NCI-H226 (cell line): ENCODE measurements around the gene GRM7.
A peak's percentile ranks its signal among the peaks of the same experiment; 100 is the strongest.

ENCODE experiments used
- DNase-seq: peaks from one replicate; pipeline ENCODE4 v3.0.0-alpha.2; 2015

The GRM7 gene

GRCh38 chr3:7421065-7421464, 560.1 kb downstream of the GRM7 start:
- DNase-seq: no peak

GRCh38 chr3:7423036-7423435, 562.1 kb downstream of the GRM7 start:
- DNase-seq: no peak

- no peak for DNase-seq
These were observed 563.1 kb downstream of the GRM7 start for GRCh38 chr3:7423995-7424394.

- DNase-seq: no peak
These were observed 567.3 kb downstream of the GRM7 start for GRCh38 chr3:7428206-7428718.

GRCh38 chr3:7432610-7433009, 571.7 kb downstream of the GRM7 start:
- DNase-seq: no peak

GRCh38 chr3:7433073-7433472, 572.2 kb downstream of the GRM7 start:
- DNase-seq: no peak

GRCh38 chr3:7436542-7436941, 575.6 kb downstream of the GRM7 start:
- DNase-seq: no peak

GRCh38 chr3:7437231-7437630, 576.3 kb downstream of the GRM7 start:
- no peak for DNase-seq

GRCh38 chr3:7439101-7439680, 578.3 kb downstream of the GRM7 start:
- DNase-seq: no peak

- no peak for DNase-seq
These were observed 584.0 kb downstream of the GRM7 start for GRCh38 chr3:7444886-7445285.

- DNase-seq: no peak
These were observed 584.4 kb downstream of the GRM7 start for GRCh38 chr3:7445331-7445730.

GRCh38 chr3:7447197-7447769, 586.4 kb downstream of the GRM7 start:
- no peak for DNase-seq

GRCh38 chr3:7456386-7456785, 595.5 kb downstream of the GRM7 start:
- no peak for DNase-seq

GRCh38 chr3:7461202-7461825, 600.4 kb downstream of the GRM7 start:
- DNase-seq: no peak

- DNase-seq: no peak
These were observed 609.0 kb downstream of the GRM7 start for GRCh38 chr3:7469866-7470265.

GRCh38 chr3:7484636-7485035, 623.7 kb downstream of the GRM7 start:
- no peak for DNase-seq

GRCh38 chr3:7487763-7488162, 626.8 kb downstream of the GRM7 start:
- no peak for DNase-seq

GRCh38 chr3:7489417-7489816, 628.5 kb downstream of the GRM7 start:
- DNase-seq: no peak

GRCh38 chr3:7498715-7499114, 637.8 kb downstream of the GRM7 start:
- no peak for DNase-seq

GRCh38 chr3:7503431-7503830, 642.5 kb downstream of the GRM7 start:
- no peak for DNase-seq

GRCh38 chr3:7504886-7505775, 644.2 kb downstream of the GRM7 start:
- DNase-seq: peak; percentile 27

- DNase-seq: no peak
These were observed 645.8 kb downstream of the GRM7 start for GRCh38 chr3:7506606-7507180.

GRCh38 chr3:7508821-7509220, 647.9 kb downstream of the GRM7 start:
- DNase-seq: no peak
